WERI-Rb-1 (cell line): Measurements from ENCODE around the gene MUC5B.
A peak's percentile ranks its signal among the peaks of the same experiment; 100 is the strongest.

Experiments used
- DNase-seq: peaks from one replicate; pipeline ENCODE4 v3.0.0-alpha.2; 2020
- H3K27ac ChIP-seq: fragments of 250-450 bp; sonication (Bioruptor Pico); 2 replicates; pipeline ENCODE4 v1.5.1; 2020; ENCODE audit warnings: mild to moderate bottlenecking, moderate library complexity
- H3K27me3 ChIP-seq: fragments of 250-450 bp; sonication (Bioruptor Pico); 2 replicates; pipeline ENCODE4 v1.5.1; 2021; ENCODE audit warnings: mild to moderate bottlenecking, low read depth, moderate library complexity; ENCODE audit not compliant: insufficient read depth, severe bottlenecking
- H3K36me3 ChIP-seq: fragments of 250-450 bp; sonication (Bioruptor Pico); 2 replicates; pipeline ENCODE4 v1.5.1; 2020; ENCODE audit warnings: mild to moderate bottlenecking, moderate library complexity
- H3K4me3 ChIP-seq: 2 replicates; pipeline ENCODE4 v1.5.1; 2011; ENCODE audit warnings: low read depth, mild to moderate bottlenecking, control low read depth, low read length
- H3K9me3 ChIP-seq: fragments of 250-450 bp; sonication (Bioruptor Pico); 2 replicates; pipeline ENCODE4 v1.5.1; 2021; ENCODE audit warnings: mild to moderate bottlenecking, moderate library complexity; ENCODE audit not compliant: severe bottlenecking
- TF ChIP-seq, protein P1 (sequence below): IDR thresholded peaks from 2 replicates; pipeline ENCODE4 v1.5.1; 2011; ENCODE audit warnings: low read depth, mild to moderate bottlenecking, control low read depth, inconsistent platforms, low read length

MUC5B gene

DNA sequence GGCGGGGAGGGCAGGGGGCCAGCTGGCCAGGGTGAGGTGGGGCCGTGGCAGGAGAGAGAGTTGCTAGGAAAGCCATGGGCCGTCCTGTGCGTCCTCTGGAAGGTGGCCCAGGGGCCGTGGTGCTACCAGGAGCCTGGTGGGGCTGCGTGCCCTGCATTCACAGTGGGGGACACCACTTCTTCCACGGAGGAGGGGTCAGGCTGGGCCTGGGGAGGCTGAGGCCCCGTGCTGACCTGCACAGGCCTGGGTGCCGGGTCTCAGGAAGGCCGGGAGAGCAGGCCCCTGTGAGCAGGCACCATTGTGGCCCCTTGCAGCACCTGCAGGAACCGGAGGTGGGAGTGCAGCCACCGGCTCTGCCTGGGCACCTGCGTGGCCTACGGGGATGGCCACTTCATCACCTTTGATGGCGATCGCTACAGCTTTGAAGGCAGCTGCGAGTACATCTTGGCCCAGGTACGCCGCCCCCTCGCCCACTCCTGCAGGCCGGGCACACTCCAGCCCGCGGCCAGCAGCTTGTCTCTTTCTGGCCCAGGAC is 12.0 kb downstream of the MUC5B start:
- DNase-seq: no peak
- Histone ChIP-seq H3K27me3 (no peaks in the 10 kb centered on the region), H3K27ac (peak overlapping the region; percentile 83), H3K4me3 (no peak overlapping the region), H3K9me3 (no peaks in the 10 kb centered on the region), H3K36me3 (no peaks in the 10 kb centered on the region)
- TF ChIP-seq, protein P1, sequence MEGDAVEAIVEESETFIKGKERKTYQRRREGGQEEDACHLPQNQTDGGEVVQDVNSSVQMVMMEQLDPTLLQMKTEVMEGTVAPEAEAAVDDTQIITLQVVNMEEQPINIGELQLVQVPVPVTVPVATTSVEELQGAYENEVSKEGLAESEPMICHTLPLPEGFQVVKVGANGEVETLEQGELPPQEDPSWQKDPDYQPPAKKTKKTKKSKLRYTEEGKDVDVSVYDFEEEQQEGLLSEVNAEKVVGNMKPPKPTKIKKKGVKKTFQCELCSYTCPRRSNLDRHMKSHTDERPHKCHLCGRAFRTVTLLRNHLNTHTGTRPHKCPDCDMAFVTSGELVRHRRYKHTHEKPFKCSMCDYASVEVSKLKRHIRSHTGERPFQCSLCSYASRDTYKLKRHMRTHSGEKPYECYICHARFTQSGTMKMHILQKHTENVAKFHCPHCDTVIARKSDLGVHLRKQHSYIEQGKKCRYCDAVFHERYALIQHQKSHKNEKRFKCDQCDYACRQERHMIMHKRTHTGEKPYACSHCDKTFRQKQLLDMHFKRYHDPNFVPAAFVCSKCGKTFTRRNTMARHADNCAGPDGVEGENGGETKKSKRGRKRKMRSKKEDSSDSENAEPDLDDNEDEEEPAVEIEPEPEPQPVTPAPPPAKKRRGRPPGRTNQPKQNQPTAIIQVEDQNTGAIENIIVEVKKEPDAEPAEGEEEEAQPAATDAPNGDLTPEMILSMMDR: no peak

GRCh38 chr11:1235306-1235900 is 12.5 kb downstream of the MUC5B start:
- Histone ChIP-seq H3K27me3 (no peaks in the 10 kb centered on the region), H3K27ac (peak overlapping the region; percentile 83), H3K9me3 (no peaks in the 10 kb centered on the region), H3K4me3 (no peak overlapping the region), H3K36me3 (no peaks in the 10 kb centered on the region)
- TF ChIP-seq, protein P1: no peak
- DNase-seq: peak; percentile 92

DNA sequence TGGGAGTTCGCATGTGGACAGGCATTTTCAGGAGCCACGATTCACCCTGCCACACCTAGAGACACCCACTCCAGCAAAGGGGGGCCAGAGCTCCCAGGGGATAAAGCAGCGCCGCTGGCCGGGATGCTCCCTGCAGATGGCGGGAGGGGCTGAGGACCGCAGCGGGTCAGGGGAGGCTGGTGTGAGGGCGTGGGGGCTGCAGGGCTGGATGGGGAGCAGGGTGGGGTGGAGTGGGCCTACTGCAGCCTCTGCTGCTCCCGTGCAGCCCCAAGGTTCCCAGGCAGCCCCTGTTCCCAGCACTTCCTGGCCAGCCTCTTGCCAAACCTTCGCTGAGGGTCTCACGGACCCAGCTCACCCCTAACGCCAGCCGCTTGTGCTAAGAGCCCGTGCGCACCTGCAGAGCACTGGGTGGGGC is 13.0 kb downstream of the MUC5B start:
- TF ChIP-seq, protein P1: no peak
- DNase-seq: no peak
- H3K27ac ChIP-seq: peak overlapping the region; percentile 83
- H3K4me3 ChIP-seq: no peak overlapping the region
- no peaks in the 10 kb centered on the region for H3K36me3 ChIP-seq
- H3K27me3 ChIP-seq: no peaks in the 10 kb centered on the region
- H3K9me3 ChIP-seq: no peaks in the 10 kb centered on the region

- DNase-seq: no peak
Measured at GRCh38 chr11:1236316-1237127, 13.7 kb downstream of the MUC5B start.

DNA sequence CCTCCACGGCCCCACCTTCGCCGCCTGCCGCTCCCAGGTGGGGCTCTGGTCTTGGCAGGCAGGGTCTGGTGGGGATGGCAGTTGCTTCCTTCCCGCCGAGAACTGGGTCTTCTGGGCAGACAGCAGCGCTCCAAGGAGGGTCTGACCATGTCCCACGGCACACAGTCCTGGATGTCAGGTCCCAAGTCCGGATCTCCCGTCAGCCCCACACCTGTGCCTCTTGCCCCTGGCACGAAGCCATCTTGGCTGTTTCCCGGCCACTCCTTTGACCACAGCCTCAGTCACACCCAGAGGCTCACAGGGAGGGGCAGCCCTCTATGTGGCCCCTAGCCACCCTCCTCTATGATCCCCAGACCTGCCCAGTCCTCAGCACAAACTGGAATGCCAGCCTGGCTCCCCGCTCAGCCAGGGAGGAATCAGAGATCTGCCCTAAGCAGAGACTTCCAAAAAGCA is 14.3 kb downstream of the MUC5B start:
- Histone ChIP-seq H3K9me3 (no peaks in the 10 kb centered on the region), H3K4me3 (no peak overlapping the region), H3K36me3 (no peaks in the 10 kb centered on the region), H3K27me3 (no peaks in the 10 kb centered on the region), H3K27ac (no peak overlapping the region)
- TF ChIP-seq, protein P1: no peak
- DNase-seq: no peak

More at GRCh38 chr11:1236316-1237127, 13.7 kb downstream of the MUC5B start:
- Histone ChIP-seq H3K4me3 (no peak overlapping the region), H3K27me3 (no peaks in the 10 kb centered on the region), H3K36me3 (no peaks in the 10 kb centered on the region), H3K27ac (peak overlapping the region; percentile 83), H3K9me3 (no peaks in the 10 kb centered on the region)
- TF ChIP-seq, protein P1: no peak
